Measurements from ENCODE around the gene PDE10A.
"Not testable (repeated sequence)": the region's sequence is repeated elsewhere in the genome, so short reads cannot be mapped to it uniquely, and the experiment has no call there.

Gene PDE10A

DNA sequence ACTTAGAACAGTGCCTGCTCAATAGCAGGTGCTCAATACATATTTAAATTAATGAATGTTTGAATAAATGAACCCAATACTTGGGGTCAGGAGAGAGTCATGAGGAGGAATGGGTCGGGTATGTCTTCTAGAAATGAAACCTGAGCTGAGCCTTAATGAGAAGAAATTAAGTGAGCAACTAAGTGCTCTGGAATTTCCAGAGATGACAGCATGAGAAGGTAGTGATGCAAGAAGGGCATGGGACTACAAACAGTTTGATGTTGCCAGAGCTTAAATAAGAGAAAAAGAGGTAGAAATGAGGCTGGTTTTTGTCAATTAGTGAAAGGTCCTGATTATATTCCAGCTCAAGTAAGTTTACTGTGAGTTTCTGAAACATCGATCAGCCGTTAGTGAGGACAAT lies 82.9 kb downstream of the PDE10A start:
- no peak for DNase-seq

DNA sequence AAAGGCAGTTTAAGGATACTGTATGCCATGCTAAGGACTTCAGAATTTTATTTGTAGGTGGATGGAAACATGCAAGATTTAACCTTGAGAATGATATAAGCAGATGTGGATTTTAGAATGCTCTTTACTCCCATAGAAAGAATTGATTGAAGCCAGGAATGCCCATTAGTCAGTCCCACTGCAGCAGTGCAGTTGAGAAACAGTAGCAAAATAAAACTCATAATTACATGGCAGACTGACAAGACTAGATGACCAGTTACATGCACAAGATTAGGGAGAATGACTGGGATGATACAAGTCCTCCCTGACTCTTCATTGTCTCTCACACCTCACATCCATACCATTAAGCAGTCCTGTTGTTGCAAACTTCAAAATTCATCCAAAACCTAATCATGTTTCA lies 83.9 kb downstream of the PDE10A start:
- no peak for DNase-seq

DNA sequence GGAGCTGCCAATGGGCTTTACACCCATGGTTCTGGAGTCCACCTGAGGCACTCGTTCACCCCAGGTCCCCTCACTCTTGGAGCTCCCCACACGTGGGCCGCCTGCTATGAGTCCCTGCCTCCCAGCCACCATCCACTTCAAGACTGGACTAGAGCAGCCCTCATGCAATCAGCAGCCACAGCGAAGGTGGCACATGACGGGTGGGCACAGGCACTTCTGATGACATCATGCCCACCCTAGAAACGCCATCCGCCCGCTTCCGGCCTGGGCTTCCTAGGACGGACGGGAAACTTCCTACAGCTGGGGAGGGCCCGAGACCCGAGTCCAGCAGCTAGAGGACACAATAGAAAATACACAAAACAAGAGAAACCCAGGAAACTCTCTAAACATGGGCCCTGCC lies 85.5 kb downstream of the PDE10A start:
- no peak for DNase-seq

DNA sequence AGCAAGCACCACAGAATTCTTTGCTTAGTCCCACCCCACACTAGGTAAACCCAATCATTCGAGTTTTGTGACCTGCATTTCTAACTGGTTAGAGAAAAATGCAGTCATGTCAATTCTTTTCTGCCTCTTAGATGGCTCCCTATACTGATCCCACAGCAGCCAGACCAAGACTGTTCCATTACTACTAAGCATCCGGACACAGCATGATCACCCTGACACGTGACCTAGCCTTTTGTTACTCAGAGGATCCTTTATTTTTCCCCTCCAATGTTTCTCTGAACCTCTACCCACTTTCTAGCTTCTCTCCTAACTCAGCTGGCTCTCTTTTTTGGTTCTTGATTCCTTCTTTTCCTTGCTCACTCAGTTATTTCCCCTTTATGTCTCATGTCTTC lies 87.9 kb downstream of the PDE10A start:
- DNase-seq, result no peak

GRCh38 chr6:165574220-165575157 lies 88.6 kb downstream of the PDE10A start:
- DNase-seq, result no peak

DNA sequence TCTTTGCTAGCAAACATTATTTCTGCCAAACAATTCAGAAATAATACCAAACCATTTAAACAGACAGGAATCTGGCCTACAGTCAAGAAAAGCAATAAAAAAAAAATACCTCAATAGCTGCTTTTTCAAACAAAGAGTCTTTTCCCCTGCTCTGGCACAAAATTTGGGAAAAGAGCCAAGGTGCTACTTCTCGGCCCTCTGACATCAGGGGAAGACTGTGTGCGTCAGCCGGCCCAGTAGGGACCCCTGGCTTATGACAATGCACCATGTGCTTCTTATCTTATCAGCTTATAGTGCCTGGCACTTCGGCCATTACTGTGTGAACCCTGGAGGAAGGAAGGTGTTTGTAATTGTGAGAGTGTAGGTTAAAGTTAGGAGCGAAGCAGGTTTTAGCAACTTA lies 89.4 kb downstream of the PDE10A start:
- DNase-seq, result no peak

- DNase-seq, result no peak
Measured at GRCh38 chr6:165571721-165572132, 91.3 kb downstream of the PDE10A start.

DNA sequence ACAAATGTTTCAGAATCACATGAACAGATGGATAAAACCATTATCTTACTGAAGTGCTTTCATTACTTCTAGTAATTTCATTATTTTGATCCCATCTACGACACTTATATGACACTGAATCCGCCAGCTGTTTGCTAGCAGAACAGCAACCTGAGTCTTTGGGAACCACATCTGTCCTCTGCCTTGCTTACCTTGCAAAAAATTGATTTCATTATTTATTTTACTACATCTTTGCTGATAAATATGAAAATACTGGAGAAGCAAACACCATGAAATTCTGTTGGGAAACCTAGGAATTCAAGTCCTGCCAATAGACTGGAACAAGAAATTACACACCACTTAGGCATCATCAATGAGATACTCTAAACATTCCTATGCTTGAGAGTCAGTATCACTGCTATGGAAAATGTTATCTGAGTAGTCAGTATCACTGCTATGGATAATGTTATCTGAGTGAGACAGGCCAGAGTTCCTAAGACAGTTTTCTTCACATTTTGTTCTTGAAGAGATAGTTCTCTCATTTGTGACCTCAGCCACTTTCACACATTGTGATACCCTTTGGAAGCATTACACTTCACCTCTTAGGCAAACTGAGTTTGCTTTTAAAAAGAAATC lies 91.9 kb downstream of the PDE10A start:
- DNase-seq, result no peak

DNA sequence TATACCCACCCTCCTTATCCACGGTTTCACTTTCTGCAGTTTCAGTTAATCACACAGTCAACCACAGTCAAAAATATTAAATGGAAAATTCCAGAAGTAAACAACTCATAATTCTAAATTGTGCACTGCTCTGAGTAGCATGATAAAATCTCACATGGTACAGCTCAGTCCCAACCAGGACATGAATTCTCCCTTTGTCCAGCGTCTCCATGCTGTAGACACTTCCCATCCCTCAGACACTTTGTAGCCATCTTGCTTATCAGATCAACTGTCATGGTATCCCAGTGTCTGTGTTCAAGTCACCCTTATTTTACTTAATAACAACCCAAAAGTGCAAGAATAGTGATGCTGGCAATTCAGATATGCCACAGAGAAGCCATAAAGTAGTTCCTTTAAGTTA lies 94.7 kb downstream of the PDE10A start:
- DNase-seq, result no peak

DNA sequence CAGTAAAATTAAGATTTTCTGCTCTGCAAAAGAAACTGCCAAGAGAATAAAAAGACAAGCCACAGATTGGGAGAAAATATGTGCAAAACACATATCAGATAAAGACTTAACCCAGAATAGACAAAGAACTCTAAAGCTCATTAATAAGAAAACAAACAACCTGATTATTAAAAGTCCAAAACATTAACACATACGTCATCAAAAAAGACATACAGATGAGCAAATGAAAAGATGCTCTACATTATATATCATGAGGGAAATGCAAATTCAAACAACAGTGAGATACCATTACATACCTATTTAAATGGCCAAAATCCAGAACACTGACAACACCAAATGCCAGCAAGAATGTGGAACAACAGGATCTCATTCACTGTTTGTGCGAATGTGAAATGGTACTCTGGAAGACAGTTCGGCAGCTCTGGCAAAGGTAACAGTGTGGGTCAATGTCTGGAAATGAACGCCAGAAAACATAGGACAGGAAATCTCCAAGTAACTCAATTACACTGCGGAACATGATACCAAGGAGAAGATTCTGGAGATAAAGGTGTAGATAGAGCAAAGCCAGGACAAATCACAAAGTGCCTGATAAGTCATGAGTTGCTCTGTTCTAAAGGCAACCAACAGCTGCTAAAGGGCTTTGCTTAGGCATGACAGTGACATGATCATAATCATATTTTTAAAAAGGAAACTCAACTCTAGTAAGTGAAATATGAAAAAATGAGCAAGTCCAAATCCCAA lies 96.8 kb downstream of the PDE10A start:
- DNase-seq, result no peak

DNA sequence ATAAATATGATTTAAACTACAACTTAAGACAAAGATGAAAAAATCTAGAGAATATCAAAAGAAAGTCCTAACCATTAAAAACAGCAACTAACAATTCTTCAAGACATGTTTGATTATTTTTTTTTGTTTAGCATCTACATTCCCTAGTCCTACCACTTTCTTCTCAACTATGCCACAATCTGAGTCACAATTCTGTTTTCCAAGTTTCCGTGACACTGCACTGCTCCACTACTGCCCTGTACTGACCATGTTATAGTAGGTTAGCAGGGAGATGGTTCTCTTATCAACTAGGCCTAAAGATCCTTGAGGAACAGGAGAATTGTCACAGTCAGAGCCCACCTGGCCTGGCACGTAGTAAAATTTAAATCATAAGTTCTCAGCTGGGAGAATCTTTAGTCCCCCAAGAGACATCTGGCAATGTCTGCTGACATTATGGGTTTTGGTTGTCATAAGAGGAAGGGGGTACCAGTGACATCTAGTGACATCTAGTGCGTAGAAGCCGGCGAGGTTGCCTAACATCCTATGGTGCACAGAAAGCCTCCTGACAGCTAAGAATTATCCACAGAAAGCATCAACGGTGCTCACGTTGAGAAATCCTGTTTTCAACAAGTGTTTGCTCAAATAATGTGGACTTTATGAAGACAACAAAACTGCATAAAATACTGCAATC lies 100.5 kb downstream of the PDE10A start:
- no peak for DNase-seq

DNA sequence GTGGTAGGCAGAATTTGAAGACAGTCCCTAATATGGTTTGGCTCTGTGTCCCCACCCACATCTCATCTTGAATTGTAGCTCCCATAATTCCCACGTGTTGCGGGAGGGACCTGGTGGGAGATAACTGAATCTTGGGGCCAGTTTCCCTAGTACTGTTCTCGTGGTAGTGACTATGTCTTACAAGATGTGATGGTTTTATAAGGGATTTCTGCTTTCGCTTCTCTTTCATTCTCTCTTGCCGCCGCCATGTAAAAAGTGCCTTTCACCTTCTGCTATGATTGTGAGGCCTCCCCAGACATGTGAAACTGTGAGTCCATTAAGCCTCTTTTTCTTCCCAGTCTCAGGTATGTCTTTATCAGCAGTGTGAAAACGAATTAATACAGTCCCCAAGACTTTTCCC lies 103.4 kb downstream of the PDE10A start:
- DNase-seq, result no peak

- not testable (repeated sequence) for DNase-seq
Measured at GRCh38 chr6:165558097-165558496, 104.9 kb downstream of the PDE10A start.

DNA sequence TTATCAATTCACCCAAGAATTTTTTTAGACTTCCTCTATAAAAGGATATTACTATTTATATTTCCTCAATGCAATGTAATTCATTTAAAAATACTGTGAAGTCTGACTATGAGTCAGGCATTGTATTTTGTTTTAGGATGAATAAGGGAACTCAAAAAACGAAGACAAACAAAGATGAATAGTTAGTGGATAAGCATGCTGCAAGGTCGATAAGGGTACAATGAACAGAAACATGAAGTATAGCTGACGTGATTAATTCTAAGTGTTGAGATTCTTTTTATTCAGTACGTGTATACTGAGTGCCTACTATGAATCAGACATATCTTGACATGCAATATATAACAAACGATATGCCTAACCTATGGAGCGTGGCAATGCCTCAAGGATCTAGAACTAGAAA lies 105.4 kb downstream of the PDE10A start:
- no peak for DNase-seq

DNA sequence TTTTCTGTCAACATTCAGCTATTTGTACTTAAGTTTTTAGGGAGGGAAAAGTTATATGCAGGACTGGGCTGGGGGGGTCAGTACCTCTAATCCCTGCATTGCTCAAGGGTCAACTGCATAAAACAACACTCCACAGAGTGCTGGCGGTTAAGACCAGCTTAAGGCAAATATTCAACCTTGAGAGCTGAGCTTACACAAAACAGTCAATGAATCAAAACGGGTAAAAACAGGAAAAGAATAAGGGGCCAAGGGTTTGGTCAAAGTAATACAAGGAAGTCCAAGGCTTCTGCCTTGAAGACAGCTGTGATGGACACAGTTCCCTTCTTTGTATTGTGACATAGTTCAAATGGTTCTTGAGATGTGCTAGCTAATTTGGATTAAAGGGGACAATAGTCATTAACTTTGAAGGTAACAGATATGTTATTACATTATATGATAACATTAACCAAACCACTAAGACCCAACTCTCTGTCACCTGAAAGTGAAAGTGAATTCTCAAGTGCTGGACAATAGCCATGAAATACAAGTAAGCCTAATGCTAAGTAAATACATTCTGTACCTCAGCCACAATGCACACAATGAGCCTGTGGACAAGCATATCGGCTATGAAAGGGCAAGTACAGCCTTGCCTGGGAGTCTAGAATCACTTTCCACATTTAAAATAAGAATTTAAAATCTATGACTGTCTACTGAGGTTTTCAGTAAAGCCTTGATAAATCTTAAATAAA lies 106.8 kb downstream of the PDE10A start:
- no peak for DNase-seq

DNA sequence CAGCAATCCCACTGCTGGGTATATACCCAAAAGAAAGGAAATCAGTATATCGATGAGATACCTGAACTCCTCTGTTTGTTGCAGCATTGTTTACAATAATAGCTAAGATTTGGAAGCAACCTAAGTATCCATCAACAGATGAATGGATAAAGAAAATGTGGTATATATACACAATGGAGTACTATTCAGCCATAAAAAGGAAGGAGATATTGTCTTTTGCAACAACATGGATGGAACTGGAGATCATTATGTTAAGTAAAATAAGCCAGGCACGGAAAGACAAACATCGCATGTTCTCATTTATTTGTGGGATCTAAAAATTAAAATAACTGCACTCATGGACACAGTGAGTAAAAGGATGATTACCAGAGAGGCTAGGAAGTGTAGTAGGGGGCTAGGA lies 108.4 kb downstream of the PDE10A start:
- not testable (repeated sequence) for DNase-seq

DNA sequence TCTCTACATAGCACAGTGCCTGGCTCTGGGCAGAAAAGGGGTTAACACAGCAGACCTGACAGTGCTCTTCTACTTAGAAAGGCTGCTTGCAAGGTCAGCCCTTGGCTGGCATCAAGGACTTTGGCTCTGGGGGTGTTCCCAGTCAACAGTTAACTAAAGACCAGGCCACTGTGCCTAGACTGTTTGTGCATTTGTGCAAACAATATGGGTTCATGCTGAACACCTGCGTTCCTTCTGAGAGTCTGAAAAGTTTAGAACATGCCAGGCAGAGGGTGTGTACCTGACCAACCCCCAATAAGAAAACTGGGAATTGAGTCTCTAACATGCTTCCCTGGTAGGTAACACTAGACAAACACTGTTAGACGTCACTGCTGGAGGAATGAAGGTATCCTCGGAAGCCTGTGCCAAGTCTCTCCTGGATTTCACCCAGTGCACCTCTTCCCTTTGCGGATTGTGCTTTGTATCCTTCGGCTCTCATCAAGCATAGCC lies 110.7 kb downstream of the PDE10A start:
- no peak for DNase-seq

DNA sequence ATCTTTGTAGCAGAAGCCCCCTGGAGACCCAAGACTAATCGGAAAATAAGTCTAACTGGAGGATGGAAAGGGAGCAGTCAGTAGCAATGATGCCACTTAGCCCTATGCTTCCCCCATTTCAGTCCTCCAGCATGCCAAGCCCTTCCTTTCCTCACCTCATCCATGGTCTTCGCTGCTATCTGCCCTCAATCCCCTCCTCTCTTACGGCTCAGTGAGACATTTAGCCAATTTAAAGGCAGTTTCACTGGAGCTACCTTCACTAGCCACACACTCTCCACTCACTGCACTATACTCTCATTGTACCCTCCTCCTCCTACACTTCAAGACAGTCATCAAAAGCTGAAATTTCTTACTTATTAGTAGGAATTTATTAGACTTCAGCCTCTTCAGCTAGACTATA lies 111.2 kb downstream of the PDE10A start:
- no peak for DNase-seq

DNA sequence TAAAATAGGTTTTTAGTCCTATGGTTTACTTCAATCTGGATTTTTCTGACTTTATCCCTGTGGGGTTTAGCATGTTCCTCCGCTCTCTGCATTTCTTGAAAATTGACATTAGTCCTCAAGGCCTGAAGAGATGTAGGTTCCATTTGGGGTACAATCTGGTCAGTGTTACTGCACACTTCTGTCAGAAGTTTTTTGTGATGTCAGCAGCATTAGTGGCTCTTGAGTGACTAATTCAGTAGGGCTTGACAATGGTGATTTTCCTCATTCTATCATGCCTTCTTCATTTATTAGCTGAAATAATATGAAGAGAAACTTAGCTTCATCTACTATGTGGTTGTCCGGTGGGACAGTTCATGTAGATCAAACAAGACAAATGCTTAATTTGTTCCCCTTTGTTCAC lies 114.6 kb downstream of the PDE10A start:
- DNase-seq, result no peak

GRCh38 chr6:165545806-165546205 lies 117.2 kb downstream of the PDE10A start:
- DNase-seq, result no peak

DNA sequence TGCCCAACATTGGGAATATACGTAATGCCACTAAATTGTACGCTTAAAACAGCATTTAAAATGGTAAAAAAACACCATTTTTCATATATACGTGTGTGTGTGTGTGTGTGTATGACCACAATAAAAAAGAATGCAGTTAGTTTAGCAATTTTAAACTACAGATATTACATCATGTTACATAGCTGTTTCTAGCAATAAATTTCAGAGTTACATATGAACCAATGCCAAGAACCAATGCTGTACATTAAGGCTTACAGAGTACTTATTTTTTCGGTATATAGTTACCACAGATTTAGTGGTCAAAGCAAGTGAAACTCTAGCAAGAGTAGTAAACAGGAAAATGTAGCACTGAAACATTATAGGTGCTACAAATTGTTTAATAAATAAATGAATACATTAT lies 119.3 kb downstream of the PDE10A start:
- DNase-seq, result no peak

DNA sequence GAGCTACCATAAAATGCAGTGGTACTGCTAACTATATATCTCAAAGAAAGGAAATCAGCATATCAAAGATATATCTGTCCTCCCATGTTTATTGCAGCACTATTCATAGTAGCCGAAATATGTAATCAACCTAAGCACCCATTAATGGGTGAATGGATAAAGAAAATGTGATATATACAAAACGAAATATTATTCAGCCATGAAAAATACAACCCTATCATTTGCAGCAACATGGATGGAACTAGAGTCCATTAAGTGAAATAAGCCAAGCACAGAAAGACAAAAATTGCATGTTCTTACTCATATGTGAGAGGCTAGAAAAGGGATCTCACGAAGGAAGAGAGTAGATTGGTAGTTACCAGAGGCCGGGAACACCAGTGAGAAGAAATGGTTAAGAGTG lies 126.1 kb downstream of the PDE10A start:
- DNase-seq, result no peak

Measured in activated CD8-positive, alpha-beta memory T cell treated with anti-CD3 and anti-CD28 coated beads for 24 hours (primary cell).